Muscle layer of colon (tissue), 2 donors: ENCODE results near the gene CNTNAP2.

ENCODE experiments used
- H3K27ac ChIP-seq: one replicate; pipeline ENCODE4 v1.7.0; 2013; ENCODE audit warnings: low read depth, mild to moderate bottlenecking, low read length, moderate library complexity
- H3K27me3 ChIP-seq, 2 donors: one replicate each; pipeline ENCODE4 v1.7.0; 2013; ENCODE audit warnings: low read length in 2 of 2, mild to moderate bottlenecking in 2 of 2; ENCODE audit not compliant: insufficient read depth in 2 of 2, control insufficient read depth in 1 of 2
- H3K36me3 ChIP-seq: one replicate; pipeline ENCODE4 v1.7.0; 2013; ENCODE audit warnings: mild to moderate bottlenecking, low read length; ENCODE audit not compliant: insufficient read depth
- H3K4me1 ChIP-seq: one replicate; pipeline ENCODE4 v1.7.0; 2013; ENCODE audit warnings: mild to moderate bottlenecking, low read length; ENCODE audit not compliant: insufficient read depth
- H3K4me3 ChIP-seq, 2 donors: one replicate each; pipeline ENCODE4 v1.7.0; 2013; ENCODE audit warnings: low read length in 2 of 2, low read depth in 1 of 2, mild to moderate bottlenecking in 1 of 2, moderate library complexity in 1 of 2
- H3K9ac ChIP-seq: one replicate; pipeline ENCODE4 v1.7.0; 2013; ENCODE audit warnings: low read length
- H3K9me3 ChIP-seq: one replicate; pipeline ENCODE4 v1.7.0; 2013; ENCODE audit warnings: mild to moderate bottlenecking, low read length
- donor health status: abdominal sarcoma.
- donor health status: Adenocarcinoma of cecum.

The CNTNAP2 gene

DNA sequence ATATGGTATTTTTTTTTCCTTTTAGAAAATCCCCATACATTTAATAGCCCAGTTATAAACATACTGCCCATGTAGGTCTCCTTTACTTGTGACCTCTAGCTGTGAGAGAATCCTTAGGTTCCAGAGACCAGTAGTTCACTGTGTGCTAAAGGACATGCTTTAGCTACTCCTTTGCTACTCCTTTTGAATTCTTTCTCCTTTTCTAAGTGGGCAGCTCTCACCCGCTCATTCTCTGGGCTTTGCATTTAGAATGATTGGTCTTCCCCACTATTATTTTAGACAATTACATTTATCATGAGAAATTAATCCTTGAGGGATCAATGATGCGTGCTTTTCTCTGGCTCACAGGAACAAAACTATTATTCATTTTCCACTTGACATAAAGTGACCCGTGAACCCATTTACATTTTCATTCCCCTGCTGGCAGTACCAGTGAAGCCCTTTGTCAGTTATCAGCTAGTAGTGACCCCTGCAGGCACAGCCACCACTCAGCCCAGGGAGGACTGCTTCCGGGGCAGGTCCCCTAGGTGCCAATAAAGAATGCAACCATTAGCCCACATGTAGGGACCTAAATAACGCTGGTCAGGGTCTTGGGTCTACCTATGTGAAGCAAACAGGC is 844.3 kb downstream of the CNTNAP2 start:
- Histone ChIP-seq H3K4me3 (no peak overlapping the region), H3K9ac (no peak overlapping the region), H3K27ac (no peak overlapping the region), H3K27me3 (no peaks in the 10 kb centered on the region), H3K4me1 (no peaks in the 10 kb centered on the region), H3K36me3 (no peaks in the 10 kb centered on the region), H3K9me3 (no peaks in the 10 kb centered on the region)

DNA sequence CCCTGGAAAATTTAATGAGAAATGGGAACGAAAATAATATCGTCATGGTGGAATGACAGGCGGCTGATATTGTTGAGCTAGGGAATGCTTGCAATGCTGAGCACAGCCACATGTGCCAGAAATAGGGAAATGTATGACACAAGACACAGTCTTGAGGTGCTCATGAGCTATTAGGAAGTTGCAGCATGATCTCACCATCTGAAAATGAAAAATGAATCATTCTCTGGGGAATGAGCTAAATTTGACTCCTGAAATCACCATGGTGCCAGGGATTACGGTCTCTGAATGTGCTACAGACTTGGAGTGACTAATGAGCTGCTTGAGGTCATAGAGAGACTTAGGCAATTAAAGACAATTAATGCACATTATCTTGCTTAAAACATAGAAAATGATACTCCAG is 845.0 kb downstream of the CNTNAP2 start:
- H3K27ac ChIP-seq: no peak overlapping the region
- H3K9me3 ChIP-seq: no peaks in the 10 kb centered on the region
- H3K4me3 ChIP-seq: no peak overlapping the region
- H3K27me3 ChIP-seq: no peaks in the 10 kb centered on the region
- H3K4me1 ChIP-seq: no peaks in the 10 kb centered on the region
- H3K9ac ChIP-seq: no peak overlapping the region
- H3K36me3 ChIP-seq: no peaks in the 10 kb centered on the region

- Histone ChIP-seq H3K9ac (no peak overlapping the region), H3K9me3 (no peaks in the 10 kb centered on the region), H3K36me3 (no peaks in the 10 kb centered on the region), H3K4me3 (no peak overlapping the region), H3K27me3 (no peaks in the 10 kb centered on the region), H3K4me1 (no peaks in the 10 kb centered on the region), H3K27ac (no peak overlapping the region)
Measured at GRCh38 chr7:146966274-146966673, 849.7 kb downstream of the CNTNAP2 start.

DNA sequence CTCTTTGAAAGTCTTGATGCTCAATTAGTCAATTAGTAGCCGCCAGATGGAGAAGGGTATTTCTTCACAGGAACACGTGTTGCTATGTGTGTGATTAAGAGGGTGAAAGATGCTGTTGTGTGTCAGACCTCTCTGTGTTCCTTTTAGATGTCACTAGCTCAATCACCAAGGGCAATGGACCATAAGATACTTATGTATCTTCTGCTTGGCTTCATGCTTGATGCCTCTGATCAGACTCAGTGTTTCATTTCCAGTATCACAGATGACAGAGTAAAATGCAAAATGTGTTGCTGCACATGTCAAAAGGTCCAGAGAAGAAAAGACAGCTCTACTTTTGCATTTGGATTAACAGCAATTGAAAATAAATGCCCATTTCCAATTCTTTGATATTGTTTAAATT is 865.9 kb downstream of the CNTNAP2 start:
- Histone ChIP-seq H3K4me3 (no peak overlapping the region), H3K27ac (no peak overlapping the region), H3K27me3 (no peaks in the 10 kb centered on the region), H3K36me3 (no peaks in the 10 kb centered on the region), H3K4me1 (no peaks in the 10 kb centered on the region), H3K9me3 (no peaks in the 10 kb centered on the region), H3K9ac (no peak overlapping the region)

DNA sequence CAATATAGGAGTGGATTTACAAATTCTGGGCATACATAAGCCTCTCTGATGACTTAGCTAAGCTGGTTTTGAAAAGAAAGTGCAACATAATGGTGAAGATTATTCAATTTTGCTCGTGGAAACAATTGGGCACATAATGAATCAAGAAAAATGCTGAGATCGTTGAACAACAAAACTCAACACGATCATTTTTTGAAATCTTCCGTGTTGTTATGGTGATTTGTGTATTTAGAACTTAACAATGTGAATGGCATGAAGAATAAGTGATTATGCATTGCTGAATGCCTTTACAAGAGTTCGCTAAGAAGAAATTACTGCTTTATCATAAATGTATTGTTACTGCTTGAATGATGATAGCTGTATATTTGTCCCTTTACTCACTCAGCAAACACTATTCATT is 875.0 kb downstream of the CNTNAP2 start:
- no peak overlapping the region for H3K27ac ChIP-seq
- H3K9me3 ChIP-seq: no peaks in the 10 kb centered on the region
- H3K27me3 ChIP-seq: no peaks in the 10 kb centered on the region
- no peak overlapping the region for H3K9ac ChIP-seq
- no peak overlapping the region for H3K4me3 ChIP-seq
- no peaks in the 10 kb centered on the region for H3K4me1 ChIP-seq
- no peaks in the 10 kb centered on the region for H3K36me3 ChIP-seq

- Histone ChIP-seq H3K4me1 (no peaks in the 10 kb centered on the region), H3K9ac (no peak overlapping the region), H3K36me3 (no peaks in the 10 kb centered on the region), H3K27ac (no peak overlapping the region), H3K27me3 (no peaks in the 10 kb centered on the region), H3K4me3 (no peak overlapping the region), H3K9me3 (no peaks in the 10 kb centered on the region)
Measured at GRCh38 chr7:146993764-146994163, 877.2 kb downstream of the CNTNAP2 start.

GRCh38 chr7:147008530-147008929 is 891.9 kb downstream of the CNTNAP2 start:
- Histone ChIP-seq H3K27me3 (no peaks in the 10 kb centered on the region), H3K4me3 (no peak overlapping the region), H3K4me1 (no peaks in the 10 kb centered on the region), H3K9ac (no peak overlapping the region), H3K27ac (no peak overlapping the region), H3K36me3 (no peaks in the 10 kb centered on the region), H3K9me3 (no peaks in the 10 kb centered on the region)

GRCh38 chr7:147012666-147013065 is 896.1 kb downstream of the CNTNAP2 start:
- no peak overlapping the region for H3K9ac ChIP-seq
- no peak overlapping the region for H3K4me3 ChIP-seq
- no peak overlapping the region for H3K27ac ChIP-seq
- no peaks in the 10 kb centered on the region for H3K27me3 ChIP-seq
- H3K9me3 ChIP-seq: no peaks in the 10 kb centered on the region
- H3K36me3 ChIP-seq: no peaks in the 10 kb centered on the region
- no peaks in the 10 kb centered on the region for H3K4me1 ChIP-seq

- Histone ChIP-seq H3K4me1 (no peaks in the 10 kb centered on the region), H3K27me3 (no peaks in the 10 kb centered on the region), H3K9me3 (no peaks in the 10 kb centered on the region), H3K4me3 (no peak overlapping the region), H3K36me3 (no peaks in the 10 kb centered on the region), H3K9ac (no peak overlapping the region), H3K27ac (no peak overlapping the region)
Measured at GRCh38 chr7:147013825-147014224, 897.2 kb downstream of the CNTNAP2 start.

- Histone ChIP-seq H3K4me1 (no peaks in the 10 kb centered on the region), H3K4me3 (no peak overlapping the region), H3K27me3 (no peaks in the 10 kb centered on the region), H3K36me3 (no peaks in the 10 kb centered on the region), H3K9ac (no peak overlapping the region), H3K27ac (no peak overlapping the region), H3K9me3 (no peaks in the 10 kb centered on the region)
Measured at GRCh38 chr7:147014286-147014955, 897.8 kb downstream of the CNTNAP2 start.

DNA sequence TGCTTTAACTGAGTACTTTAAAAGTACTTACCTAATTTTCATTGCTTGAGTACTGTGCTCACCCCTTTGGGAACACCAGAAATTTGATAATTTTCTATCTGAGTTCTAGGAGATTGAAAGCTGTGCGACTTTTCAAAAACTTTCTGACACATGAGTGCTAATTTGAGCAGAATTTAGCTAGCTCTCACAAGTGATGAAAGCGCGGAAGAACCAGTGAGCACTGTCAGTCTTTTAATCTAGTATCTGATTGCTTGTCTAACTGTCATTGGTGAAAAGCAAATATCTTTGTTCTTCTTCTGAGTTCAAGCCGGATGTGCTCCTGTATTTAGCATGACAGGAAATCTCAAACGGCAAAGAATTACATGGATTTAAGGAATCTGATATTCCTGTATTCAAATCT is 899.4 kb downstream of the CNTNAP2 start:
- Histone ChIP-seq H3K36me3 (no peaks in the 10 kb centered on the region), H3K27me3 (no peaks in the 10 kb centered on the region), H3K4me3 (no peak overlapping the region), H3K9me3 (no peaks in the 10 kb centered on the region), H3K27ac (no peak overlapping the region), H3K4me1 (no peaks in the 10 kb centered on the region), H3K9ac (no peak overlapping the region)

DNA sequence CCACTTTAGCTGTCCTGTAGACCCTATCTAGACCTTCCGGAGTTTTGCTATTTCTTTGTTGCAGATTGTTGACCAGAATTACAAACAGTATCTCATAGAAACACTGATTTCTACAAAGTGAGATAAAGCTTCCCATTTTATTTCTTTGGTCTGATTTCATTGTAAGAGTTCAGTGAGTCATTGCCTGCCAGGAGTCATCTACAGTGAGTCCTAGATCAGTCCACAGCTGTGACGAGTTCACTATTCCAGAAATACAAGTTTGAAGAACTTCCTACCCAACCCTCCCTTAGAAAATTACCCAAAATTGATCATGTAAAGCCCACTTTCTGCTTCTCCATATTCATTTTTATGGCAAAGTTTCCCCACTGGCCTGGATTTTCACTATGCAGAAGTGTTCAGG is 905.5 kb downstream of the CNTNAP2 start:
- no peak overlapping the region for H3K9ac ChIP-seq
- H3K36me3 ChIP-seq: no peaks in the 10 kb centered on the region
- H3K4me3 ChIP-seq: no peak overlapping the region
- no peaks in the 10 kb centered on the region for H3K27me3 ChIP-seq
- no peaks in the 10 kb centered on the region for H3K9me3 ChIP-seq
- H3K27ac ChIP-seq: no peak overlapping the region
- no peaks in the 10 kb centered on the region for H3K4me1 ChIP-seq
